Measurements from ENCODE around the gene RCOR1. TPM values are rescaled to one million over a fixed set of nuclear protein-coding genes. Genes with fewer than 3 reads are reported as not detected.

The RCOR1 gene
- total RNA-seq, 6 experiments from 2014 or later: 24.5 to 27.6 (median 25.1) TPM

- H3K4me3 Mint-ChIP-seq: no peak overlapping the region
- peak; percentile 52 for DNase-seq
- no peak overlapping the region for H3K27ac Mint-ChIP-seq
- no peaks in the 10 kb centered on the region for H3K9me3 Mint-ChIP-seq
- peaks cover 52% of the 10 kb centered on the region for H3K4me1 Mint-ChIP-seq (ENCODE audit: low read depth)
- no peaks in the 10 kb centered on the region for H3K36me3 Mint-ChIP-seq (ENCODE audit: low read depth)
- H3K27me3 Mint-ChIP-seq (ENCODE audit: insufficient read depth): no peaks in the 10 kb centered on the region
- TF ChIP-seq, protein P1, sequence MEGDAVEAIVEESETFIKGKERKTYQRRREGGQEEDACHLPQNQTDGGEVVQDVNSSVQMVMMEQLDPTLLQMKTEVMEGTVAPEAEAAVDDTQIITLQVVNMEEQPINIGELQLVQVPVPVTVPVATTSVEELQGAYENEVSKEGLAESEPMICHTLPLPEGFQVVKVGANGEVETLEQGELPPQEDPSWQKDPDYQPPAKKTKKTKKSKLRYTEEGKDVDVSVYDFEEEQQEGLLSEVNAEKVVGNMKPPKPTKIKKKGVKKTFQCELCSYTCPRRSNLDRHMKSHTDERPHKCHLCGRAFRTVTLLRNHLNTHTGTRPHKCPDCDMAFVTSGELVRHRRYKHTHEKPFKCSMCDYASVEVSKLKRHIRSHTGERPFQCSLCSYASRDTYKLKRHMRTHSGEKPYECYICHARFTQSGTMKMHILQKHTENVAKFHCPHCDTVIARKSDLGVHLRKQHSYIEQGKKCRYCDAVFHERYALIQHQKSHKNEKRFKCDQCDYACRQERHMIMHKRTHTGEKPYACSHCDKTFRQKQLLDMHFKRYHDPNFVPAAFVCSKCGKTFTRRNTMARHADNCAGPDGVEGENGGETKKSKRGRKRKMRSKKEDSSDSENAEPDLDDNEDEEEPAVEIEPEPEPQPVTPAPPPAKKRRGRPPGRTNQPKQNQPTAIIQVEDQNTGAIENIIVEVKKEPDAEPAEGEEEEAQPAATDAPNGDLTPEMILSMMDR (IDR thresholded peaks at IDR 0.05): peak; percentile 89
These were observed 102.2 kb downstream of the RCOR1 start for GRCh38 chr14:102694530-102695166.

- Mint-ChIP-seq H3K27me3 (ENCODE audit: insufficient read depth) (no peaks in the 10 kb centered on the region), H3K36me3 (ENCODE audit: low read depth) (no peaks in the 10 kb centered on the region), H3K9me3 (no peaks in the 10 kb centered on the region), H3K4me1 (ENCODE audit: low read depth) (peaks cover 57% of the 10 kb centered on the region), H3K4me3 (no peak overlapping the region), H3K27ac (no peak overlapping the region)
- TF ChIP-seq, protein P1 (IDR thresholded peaks at IDR 0.05): no peak
- DNase-seq: no peak
These were observed 102.7 kb downstream of the RCOR1 start for GRCh38 chr14:102695167-102695555.

DNA sequence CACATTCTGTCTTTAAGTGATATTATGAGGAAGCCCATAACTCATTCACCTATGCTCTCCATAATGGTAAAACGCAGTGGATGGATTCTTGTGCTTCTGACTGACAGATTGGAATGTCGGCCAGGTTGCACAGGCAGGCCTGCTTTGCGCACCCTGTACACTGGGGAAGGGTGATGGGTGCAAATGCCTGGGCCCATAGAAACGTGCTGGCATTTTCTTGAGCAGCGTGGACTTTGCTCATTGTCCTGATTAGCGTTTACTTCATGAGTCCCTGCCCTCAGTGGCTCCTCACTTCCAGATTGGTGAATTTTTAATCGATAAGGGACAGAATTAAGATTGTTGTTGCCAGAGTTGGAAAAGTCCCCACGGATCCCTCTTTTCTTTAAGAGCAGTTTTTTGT, 103.9 kb downstream of the RCOR1 start:
- Mint-ChIP-seq H3K27ac (peak overlapping the region; percentile 5; the same call in 1 of the 2 replicates), H3K4me1 (ENCODE audit: low read depth) (peaks cover 64% of the 10 kb centered on the region)

DNA sequence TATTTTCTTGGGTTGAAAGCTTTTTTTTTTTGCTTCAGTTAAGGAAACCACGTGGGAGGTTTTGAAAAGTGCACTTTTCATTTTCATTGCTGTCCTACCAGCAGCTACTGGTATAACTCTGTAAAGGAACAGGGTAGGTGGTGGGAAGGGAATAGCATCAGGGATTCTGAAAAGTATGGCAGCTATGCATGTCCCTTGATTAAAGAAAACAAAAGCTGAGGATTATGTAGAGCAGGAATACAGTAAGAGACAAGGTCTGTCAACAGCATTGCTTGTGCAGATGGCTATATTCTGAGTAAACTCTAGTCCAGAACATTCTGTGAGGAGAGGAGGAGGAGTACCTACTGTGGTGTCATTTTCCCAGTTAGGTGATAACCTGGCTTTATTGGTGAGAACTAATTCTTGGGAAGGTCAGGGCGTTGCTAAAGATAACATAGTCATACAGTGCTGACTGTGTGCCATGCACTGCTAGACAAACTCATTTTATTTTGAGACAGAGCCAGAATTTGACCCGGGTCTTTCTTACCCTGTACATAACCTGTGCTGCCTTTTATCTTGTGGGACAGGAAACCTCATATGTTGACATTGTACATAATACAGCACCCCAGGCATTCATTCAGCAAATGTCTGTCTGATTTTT, 104.5 kb downstream of the RCOR1 start:
- no peak overlapping the region for H3K4me3 Mint-ChIP-seq
- no peak for DNase-seq
- peaks cover 2% of the 10 kb centered on the region; the same call in 1 of the 2 replicates for H3K27me3 Mint-ChIP-seq (ENCODE audit: insufficient read depth)
- H3K27ac Mint-ChIP-seq: peak overlapping the region; percentile 40; the same call in 1 of the 2 replicates
- peaks cover 64% of the 10 kb centered on the region for H3K4me1 Mint-ChIP-seq (ENCODE audit: low read depth)
- TF ChIP-seq, protein P1 (IDR thresholded peaks at IDR 0.05): no peak
- H3K9me3 Mint-ChIP-seq: no peaks in the 10 kb centered on the region
- H3K36me3 Mint-ChIP-seq (ENCODE audit: low read depth): peaks cover 5% of the 10 kb centered on the region

More for the DNA sequence above, 103.9 kb downstream of the RCOR1 start:
- Mint-ChIP-seq H3K36me3 (ENCODE audit: low read depth) (peaks cover 5% of the 10 kb centered on the region), H3K4me3 (no peak overlapping the region), H3K9me3 (no peaks in the 10 kb centered on the region), H3K27me3 (ENCODE audit: insufficient read depth) (peaks cover 2% of the 10 kb centered on the region; the same call in 1 of the 2 replicates)
- no peak for DNase-seq
- TF ChIP-seq, protein P1 (IDR thresholded peaks at IDR 0.05): no peak

DNA sequence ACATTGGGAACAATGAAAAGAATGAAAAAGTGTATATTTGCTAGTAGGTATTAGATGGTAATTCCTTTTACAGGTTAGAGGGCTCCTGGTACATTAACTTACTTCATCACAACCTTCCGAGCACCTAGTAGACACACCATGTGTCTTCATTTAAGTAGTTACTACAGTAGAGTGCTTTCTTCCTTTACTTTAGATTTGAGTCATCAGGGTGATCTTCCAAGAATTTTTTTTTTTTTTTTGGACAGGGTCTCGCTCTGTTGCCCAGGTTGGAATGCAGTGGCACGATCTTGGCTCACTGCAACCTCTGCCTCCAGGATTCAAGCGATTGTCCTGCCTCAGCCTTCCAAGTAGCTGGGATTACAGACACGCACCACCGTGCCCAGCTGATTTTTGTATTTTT, 105.1 kb downstream of the RCOR1 start:
- H3K27ac Mint-ChIP-seq: no peak overlapping the region
- DNase-seq: no peak
- TF ChIP-seq, protein P1 (IDR thresholded peaks at IDR 0.05): no peak
- peaks cover 64% of the 10 kb centered on the region for H3K4me1 Mint-ChIP-seq (ENCODE audit: low read depth)
- no peaks in the 10 kb centered on the region for H3K9me3 Mint-ChIP-seq
- peaks cover 2% of the 10 kb centered on the region; the same call in 1 of the 2 replicates for H3K27me3 Mint-ChIP-seq (ENCODE audit: insufficient read depth)
- peaks cover 6% of the 10 kb centered on the region for H3K36me3 Mint-ChIP-seq (ENCODE audit: low read depth)
- H3K4me3 Mint-ChIP-seq: no peak overlapping the region
